Measurements from ENCODE around the gene JARID2.

DNA sequence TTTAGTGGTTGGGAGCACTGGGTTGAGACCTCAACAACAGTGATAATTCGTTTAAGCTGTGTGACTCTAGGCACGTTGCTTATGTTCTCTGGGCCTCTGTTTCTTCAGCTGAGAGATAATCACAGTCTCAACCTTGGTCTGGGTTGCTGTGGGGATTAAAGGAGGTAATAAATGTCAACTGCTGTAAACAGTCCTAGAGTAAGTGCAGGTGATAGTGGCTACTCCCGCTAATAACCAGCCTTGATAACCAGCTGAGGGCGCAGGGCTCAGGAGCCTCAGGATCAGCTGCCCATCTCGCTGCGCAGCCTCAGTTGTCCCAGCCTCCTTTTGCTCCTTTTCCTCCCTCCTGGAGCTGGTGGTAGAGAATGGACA, 58.0 kb downstream of the JARID2 start:
- TF ChIP-seq POLR2A (IDR thresholded peaks at IDR 0.05) (no peak), CTCF (IDR thresholded peaks at IDR 0.05) (no peak)

Measured in testis (tissue), 2 donors.